Heart left ventricle (tissue), 16 donors: Measurements from ENCODE around the gene ARSI. TPM values are rescaled to one million over a fixed set of nuclear protein-coding genes. Genes with fewer than 3 reads are reported as not detected.
A peak's percentile ranks its signal among the peaks of the same experiment; 100 is the strongest.

Experiments
- ATAC-seq, 4 donors: fragments of 200-7000 bp; cut with Tn5 transposase; one replicate each; pipeline ENCODE4 v1.9.1; 2020 to 2022; ENCODE audit warnings: moderate library complexity in 4 of 4, mild to moderate bottlenecking in 3 of 4, moderate number of reproducible peaks in 1 of 4
- DNase-seq, 5 donors: peaks; one replicate each; pipeline ENCODE4 v3.0.0-alpha.2; 2020
- H3K27ac ChIP-seq, 12 donors: fragments of 200-600 bp; sonication (generic) in 4 of 12; one replicate each; pipeline versions ENCODE4 v1.5.0 to v1.8.0; 2016 to 2022; ENCODE audit warnings: mild to moderate bottlenecking in 2 of 12
- H3K27me3 ChIP-seq, 9 donors: fragments of 200-600 bp; sonication (generic) in 2 of 9; one replicate each; pipeline versions ENCODE4 v1.5.1 to v1.8.0; 2016 to 2022; ENCODE audit warnings: mild to moderate bottlenecking in 3 of 9
- H3K36me3 ChIP-seq, 9 donors: fragments of 200-600 bp; sonication (generic) in 2 of 9; one replicate each; pipeline versions ENCODE4 v1.5.0 to v1.8.0; 2018 to 2022; ENCODE audit warnings: mild to moderate bottlenecking in 2 of 9
- H3K4me1 ChIP-seq, 12 donors: fragments of 200-600 bp; sonication (generic) in 4 of 12; one replicate each; pipeline versions ENCODE4 v1.5.0 to v1.8.0; 2016 to 2022; ENCODE audit warnings: mild to moderate bottlenecking in 3 of 12
- H3K4me3 ChIP-seq, 12 donors: fragments of 200-600 bp; sonication (generic) in 4 of 12; one replicate each; pipeline versions ENCODE4 v1.5.0 to v1.8.0; 2017 to 2022; ENCODE audit warnings: mild to moderate bottlenecking in 9 of 12, moderate library complexity in 4 of 12
- H3K9me3 ChIP-seq, 12 donors: fragments of 200-600 bp; sonication (generic) in 4 of 12; one replicate each; pipeline versions ENCODE4 v1.5.0 to v1.8.0; 2016 to 2022; ENCODE audit warnings: mild to moderate bottlenecking in 1 of 12
- CTCF ChIP-seq, 12 donors: fragments of 200-600 bp; sonication (generic) in 4 of 12; IDR thresholded peaks; one replicate each; pipeline versions ENCODE4 v1.5.0 to v1.8.0; 2018 to 2022; ENCODE audit warnings: antibody characterized with exemption in 12 of 12, mild to moderate bottlenecking in 5 of 12
- POLR2A ChIP-seq, 2 donors: fragments of 450-650 bp; IDR thresholded peaks; one replicate each; pipeline ENCODE4 v1.6.1; 2017; ENCODE audit warnings: antibody characterized with exemption in 2 of 2, mild to moderate bottlenecking in 2 of 2, moderate library complexity in 2 of 2
- WGBS, 4 donors: extraction: QIAGEN DNeasy Blood & Tissue Kit in 2 of 4; methylation state at CpG; one replicate each; pipeline versions ENCODE4 v1.1.5 to v1.1.7; 2013 to 2018; 5-methylcytosine and 5-hydroxymethylcytosine counted together
- intact Hi-C, 10 donors: fragments of 100-400 bp; cut with DNase I; formaldehyde crosslinking; loops; one replicate each; pipeline versions ENCODE4 v1.11.1 to v1.14.2; 2022
- polyA plus RNA-seq, 2 donors: library from polyadenylated mRNA; stranded (reverse); fragments of 200-250 nt; gene quantifications; one replicate each; pipeline ENCODE4 v1.2.3, GENCODE V29; 2013
- total RNA-seq, 9 donors: library from RNA; depleted of rRNA in 2 of 9; stranded (reverse); fragments of >200 nt in 2 of 9; fragmentation: NEBNext Ultra II Directional in 3 of 9; extraction: Animal tissue kit (Norgen Biotek cat#: 25700) in 3 of 9; gene quantifications; one replicate each; pipeline versions ENCODE4 v1.1.0 to v1.2.4, GENCODE V29; 2016 to 2023
- donor health status: ischemic (EF 13 %, LVEDD 7.1; RV severe dilation, severe dysfunction).
- donor health status: healthy with polysubstance abuse.
- donor health status: DM: no; HTN: yes; CAD: no.
- donor health status: DM: no; HTN: no; CAD: no.
- donor health status: ischemic (EF 25% LVEDD 6.9; RV normal size, moderate dysfunction).
- donor health status: ischemic (EF 25% LVEDD 5.7; RV mildly dilated, moderate dysfunction).
- donor health status: healthy.
- donor health status: DM: yes; HTN: yes; CAD: no.
- donor health status: ischemic (EF 35%, LVEDD 5.7; RV mildly dilated, moderate dysfunction).
- donor health status: nonischemic (EF 11% LVEDD 7.7; RV severe dilation, severe dysfunction).
- donor health status: DM: yes; HTN: yes; CAD: no.
- donor health status: PGD.
- donor health status: ischemic (EF 29% LVEDD 5.4; RV normal size, mild dysfunction).
- donor health status: nonischemic (EF 23%, LVEDD 6.1; RV moderate dilation, normal function).

The ARSI gene
- total and polyA plus RNA-seq, 11 donors, result 0.12 to 0.95 (median 0.42) TPM; not detected in 3

- H3K27ac ChIP-seq, result no peak overlapping the region
- ATAC-seq (no peak), DNase-seq (no peak)
- 94 to 96% (median 95%) methylated on average over 27 to 36 of the region's 36 CpGs for WGBS, 4 donors
- H3K4me3 ChIP-seq, result no peak overlapping the region
- H3K9me3 ChIP-seq, result no peaks in the 10 kb centered on the region
- peaks cover 0 to 20% (median 7%) of the 10 kb centered on the region in 9 donors for H3K27me3 ChIP-seq
- intact Hi-C loops, result no loop called here
- TF ChIP-seq CTCF (IDR thresholded peaks at IDR 0.05) (no peak), POLR2A (IDR thresholded peaks at IDR 0.05) (no peak)
- H3K36me3 ChIP-seq, result no peaks in the 10 kb centered on the region
- peaks cover 0 to 21% (median 4%) of the 10 kb centered on the region in 12 donors for H3K4me1 ChIP-seq
Observed at GRCh38 chr5:150297236-150297890, 5.3 kb downstream of the ARSI start.

GRCh38 chr5:150296496-150296895, 6.2 kb downstream of the ARSI start:
- WGBS, 4 donors, result 82 to 94% (median 91%) methylated on average over 7 of the region's 7 CpGs
- Histone ChIP-seq H3K36me3 (no peaks in the 10 kb centered on the region), H3K27ac (no peak overlapping the region), H3K4me1 (peaks cover 0 to 13% (median 0%) of the 10 kb centered on the region in 12 donors), H3K27me3 (peaks cover 0 to 11% (median 0%) of the 10 kb centered on the region in 9 donors), H3K4me3 (no peak overlapping the region), H3K9me3 (no peaks in the 10 kb centered on the region)
- no peak for DNase-seq
- no peak for ATAC-seq
- TF ChIP-seq CTCF (IDR thresholded peaks at IDR 0.05) (no peak), POLR2A (IDR thresholded peaks at IDR 0.05) (no peak)
- intact Hi-C loops, result no loop called here

GRCh38 chr5:150295741-150296486, 6.8 kb downstream of the ARSI start:
- TF ChIP-seq POLR2A (IDR thresholded peaks at IDR 0.05) (no peak), CTCF (IDR thresholded peaks at IDR 0.05) (no peak)
- Histone ChIP-seq H3K27ac (no peak overlapping the region), H3K9me3 (no peaks in the 10 kb centered on the region), H3K4me3 (no peak overlapping the region), H3K27me3 (peaks cover 0 to 6% (median 0%) of the 10 kb centered on the region in 9 donors), H3K4me1 (peaks cover 0 to 7% (median 0%) of the 10 kb centered on the region in 12 donors), H3K36me3 (no peaks in the 10 kb centered on the region)
- 90 to 93% (median 92%) methylated on average over 14 to 17 of the region's 17 CpGs for WGBS, 4 donors
- DNase-seq, result no peak
- no peak for ATAC-seq
- intact Hi-C loops, result no loop called here

GRCh38 chr5:150295172-150295634, 7.5 kb downstream of the ARSI start:
- Histone ChIP-seq H3K4me1 (peaks cover 0 to 6% (median 0%) of the 10 kb centered on the region in 12 donors), H3K36me3 (no peaks in the 10 kb centered on the region), H3K9me3 (no peaks in the 10 kb centered on the region), H3K27ac (no peak overlapping the region), H3K27me3 (peaks cover 0 to 6% (median 0%) of the 10 kb centered on the region in 9 donors), H3K4me3 (no peak overlapping the region)
- TF ChIP-seq CTCF (IDR thresholded peaks at IDR 0.05) (no peak), POLR2A (IDR thresholded peaks at IDR 0.05) (no peak)
- intact Hi-C loops, result no loop called here
- peak in 2 of 5 donors; percentile 27 to 51 for DNase-seq
- WGBS, 4 donors, result 55 to 66% (median 63%) methylated on average over 2 to 10 of the region's 10 CpGs
- ATAC-seq, result peak in 3 of 4 donors; percentile 40 to 44 (median 41)
